IPS-NIHi11 (cell line): ENCODE results near the gene DNAJC22.

Source experiments
- DNase-seq: peaks from one replicate; pipeline ENCODE4 v3.0.0; 2012; ENCODE audit warnings: mixed read lengths, low spot score

The DNAJC22 gene

GRCh38 chr12:49345051-49345824 is 1.4 kb upstream of the DNAJC22 start:
- DNase-seq: peak; percentile 60

GRCh38 chr12:49345825-49346658 is 646 bp upstream of the DNAJC22 start:
- DNase-seq: peak; percentile 67

GRCh38 chr12:49347311-49348193 is 864 bp downstream of the DNAJC22 start:
- DNase-seq: peak; percentile 95

GRCh38 chr12:49348781-49349180 is 2.1 kb downstream of the DNAJC22 start:
- DNase-seq: no peak

- DNase-seq: no peak
Measured at GRCh38 chr12:49349266-49349665, 2.6 kb downstream of the DNAJC22 start.

GRCh38 chr12:49352351-49352750 is 5.7 kb downstream of the DNAJC22 start:
- no peak for DNase-seq

GRCh38 chr12:49355913-49356312 is 9.2 kb downstream of the DNAJC22 start:
- DNase-seq: no peak

- no peak for DNase-seq
Measured at GRCh38 chr12:49357103-49357678, 10.5 kb downstream of the DNAJC22 start.

GRCh38 chr12:49358483-49359141 is 11.9 kb downstream of the DNAJC22 start:
- peak; percentile 81 for DNase-seq

GRCh38 chr12:49359671-49360070 is 13.0 kb downstream of the DNAJC22 start:
- no peak for DNase-seq

GRCh38 chr12:49362077-49362476 is 15.4 kb downstream of the DNAJC22 start:
- DNase-seq: no peak

GRCh38 chr12:49364989-49365388 is 18.3 kb downstream of the DNAJC22 start:
- no peak for DNase-seq

- DNase-seq: no peak
Measured at GRCh38 chr12:49365542-49365941, 18.9 kb downstream of the DNAJC22 start.

- DNase-seq: no peak
Measured at GRCh38 chr12:49366096-49366651, 19.5 kb downstream of the DNAJC22 start.

- DNase-seq: peak; percentile 98
Measured at GRCh38 chr12:49366652-49367380, 20.1 kb downstream of the DNAJC22 start.

- DNase-seq: no peak
Measured at GRCh38 chr12:49367381-49368239, 20.9 kb downstream of the DNAJC22 start, which contains the start of gene SPATS2. Gene SPATS2, plus strand, starts transcription at chr12:49367462. Its CDS starts 93,551 bp downstream, at chr12:49461013.

GRCh38 chr12:49368240-49368600 is 21.5 kb downstream of the DNAJC22 start:
- no peak for DNase-seq

GRCh38 chr12:49369411-49370145 is 22.9 kb downstream of the DNAJC22 start:
- DNase-seq: peak; percentile 39
